HG02981 (cell line): ENCODE data around the gene C1QTNF12.

ENCODE experiments used
- ATAC-seq: cut with Tn5 transposase; IDR thresholded peaks from one replicate; pipeline ENCODE4 v1.9.1; 2021; ENCODE audit warnings: mild to moderate bottlenecking, moderate library complexity; ENCODE audit not compliant: unreplicated experiment

Gene C1QTNF12

GRCh38 chr1:1281533-1282321, 35.2 kb upstream of the C1QTNF12 start:
- ATAC-seq, result no peak

- no peak for ATAC-seq
Observed at GRCh38 chr1:1280782-1281481, 34.4 kb upstream of the C1QTNF12 start.

GRCh38 chr1:1279028-1279427, 32.5 kb upstream of the C1QTNF12 start:
- ATAC-seq, result no peak

GRCh38 chr1:1278620-1279019, 32.1 kb upstream of the C1QTNF12 start:
- ATAC-seq, result no peak

GRCh38 chr1:1275836-1276235, 29.3 kb upstream of the C1QTNF12 start:
- no peak for ATAC-seq

GRCh38 chr1:1274931-1275431, 28.5 kb upstream of the C1QTNF12 start:
- ATAC-seq, result no peak

- no peak for ATAC-seq
Observed at GRCh38 chr1:1274299-1274930, 27.9 kb upstream of the C1QTNF12 start.

- ATAC-seq, result peak; percentile 79
Observed at GRCh38 chr1:1273512-1274298, 27.2 kb upstream of the C1QTNF12 start, which contains the start of gene UBE2J2. Gene UBE2J2, minus strand, starts transcription at chr1:1273854. Its CDS starts 5,862 bp downstream, at chr1:1267992.

- ATAC-seq, result no peak
Observed at GRCh38 chr1:1273209-1273511, 26.6 kb upstream of the C1QTNF12 start.

GRCh38 chr1:1272341-1273208, 26.1 kb upstream of the C1QTNF12 start:
- no peak for ATAC-seq

GRCh38 chr1:1270813-1271212, 24.3 kb upstream of the C1QTNF12 start:
- ATAC-seq, result no peak

GRCh38 chr1:1268284-1268682, 21.8 kb upstream of the C1QTNF12 start:
- ATAC-seq, result no peak

GRCh38 chr1:1267488-1268283, 21.2 kb upstream of the C1QTNF12 start:
- no peak for ATAC-seq

- no peak for ATAC-seq
Observed at GRCh38 chr1:1264868-1265272, 18.3 kb upstream of the C1QTNF12 start.

GRCh38 chr1:1264026-1264425, 17.5 kb upstream of the C1QTNF12 start:
- no peak for ATAC-seq

GRCh38 chr1:1262758-1263157, 16.2 kb upstream of the C1QTNF12 start:
- ATAC-seq, result no peak

- no peak for ATAC-seq
Observed at GRCh38 chr1:1262071-1262470, 15.5 kb upstream of the C1QTNF12 start.

GRCh38 chr1:1260843-1261560, 14.5 kb upstream of the C1QTNF12 start:
- no peak for ATAC-seq
